HuH-7.5 (cell line): Measurements from ENCODE around the gene IFTAP.

Source experiments
- DNase-seq: peaks from one replicate; pipeline ENCODE4 v3.0.0; 2011; ENCODE audit warnings: low spot score

IFTAP gene

DNA sequence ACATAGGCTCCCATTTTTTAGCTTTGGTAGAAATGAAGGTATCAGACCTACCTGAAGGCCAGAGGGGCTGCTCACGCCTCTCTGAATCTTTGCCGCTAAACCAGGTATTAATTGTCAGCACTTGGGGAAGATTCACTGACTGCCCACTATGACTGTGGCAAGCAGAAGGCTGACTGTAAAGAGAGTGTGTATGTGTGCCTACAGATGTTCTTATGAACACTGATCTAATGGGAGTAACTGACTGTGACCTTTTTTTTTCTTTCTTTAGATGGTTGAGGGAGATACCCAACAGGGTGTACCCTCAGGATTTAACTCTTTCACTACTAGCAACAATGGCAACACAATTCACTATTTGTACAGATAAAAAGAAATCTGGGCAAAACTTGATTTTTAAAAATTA is 3.7 kb downstream of the IFTAP start, which contains the start of gene RAG2:
Gene RAG2, minus strand, starts transcription at position 186 of the 400 bp plus-strand sequence. CDS start 4,068 bp downstream, outside the sequence.
- no peak for DNase-seq

DNA sequence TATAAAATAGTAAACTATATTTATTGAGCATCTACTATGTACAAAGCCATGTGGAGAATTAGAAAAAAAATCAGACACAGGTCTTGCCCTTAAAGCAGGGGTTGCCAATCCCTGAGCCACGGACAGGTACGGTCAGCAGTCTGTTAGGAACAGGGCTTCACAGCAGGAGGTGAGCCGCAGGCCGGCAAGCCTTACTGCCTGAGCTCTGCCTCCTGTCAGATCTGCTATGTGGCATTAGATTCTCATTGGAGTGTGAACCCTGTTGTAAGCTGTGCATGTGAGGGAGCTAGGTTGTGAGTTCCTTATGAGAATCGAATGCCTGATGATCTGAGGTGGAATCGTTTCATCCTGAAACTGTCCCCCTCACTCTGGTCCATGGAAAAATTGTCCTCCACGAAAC is 5.9 kb downstream of the IFTAP start:
- no peak for DNase-seq

DNA sequence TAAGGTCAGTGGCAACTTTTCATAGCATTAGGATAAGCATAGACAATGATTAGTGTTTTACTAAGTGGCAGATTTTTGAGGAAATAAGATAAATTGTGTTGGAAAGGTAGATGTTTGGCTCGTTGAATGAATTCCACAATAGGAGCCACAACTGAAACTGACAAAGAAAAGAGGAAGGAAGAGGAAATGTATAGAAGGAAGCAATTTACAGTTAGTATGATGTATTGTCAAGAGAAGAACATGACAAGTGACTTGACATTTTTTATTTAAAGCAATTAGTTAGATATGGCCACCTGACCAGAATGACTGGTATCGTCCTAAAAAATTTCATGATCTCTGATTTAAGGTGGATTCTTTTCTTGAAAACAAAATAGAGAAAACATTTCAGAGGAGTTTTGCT is 6.9 kb downstream of the IFTAP start:
- no peak for DNase-seq

DNA sequence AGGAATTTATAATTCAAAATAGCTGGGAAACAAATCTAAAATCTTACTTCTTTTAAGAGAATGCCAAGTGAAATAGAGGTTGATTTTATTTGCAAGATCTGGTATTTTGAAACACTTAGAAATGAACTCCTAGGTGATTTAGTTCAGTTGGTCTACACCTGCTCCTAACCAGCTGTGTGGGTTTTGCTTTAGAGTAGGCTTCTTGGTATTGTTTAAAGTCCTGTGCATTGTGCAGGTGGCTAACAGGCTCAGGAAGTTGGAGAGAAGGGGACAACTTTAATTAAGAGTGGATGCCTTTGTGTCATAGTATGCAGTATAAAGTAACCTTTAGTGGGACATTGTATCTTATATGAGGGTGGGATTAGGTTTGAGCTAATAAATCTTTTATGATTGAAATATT is 7.8 kb downstream of the IFTAP start:
- DNase-seq, result no peak

DNA sequence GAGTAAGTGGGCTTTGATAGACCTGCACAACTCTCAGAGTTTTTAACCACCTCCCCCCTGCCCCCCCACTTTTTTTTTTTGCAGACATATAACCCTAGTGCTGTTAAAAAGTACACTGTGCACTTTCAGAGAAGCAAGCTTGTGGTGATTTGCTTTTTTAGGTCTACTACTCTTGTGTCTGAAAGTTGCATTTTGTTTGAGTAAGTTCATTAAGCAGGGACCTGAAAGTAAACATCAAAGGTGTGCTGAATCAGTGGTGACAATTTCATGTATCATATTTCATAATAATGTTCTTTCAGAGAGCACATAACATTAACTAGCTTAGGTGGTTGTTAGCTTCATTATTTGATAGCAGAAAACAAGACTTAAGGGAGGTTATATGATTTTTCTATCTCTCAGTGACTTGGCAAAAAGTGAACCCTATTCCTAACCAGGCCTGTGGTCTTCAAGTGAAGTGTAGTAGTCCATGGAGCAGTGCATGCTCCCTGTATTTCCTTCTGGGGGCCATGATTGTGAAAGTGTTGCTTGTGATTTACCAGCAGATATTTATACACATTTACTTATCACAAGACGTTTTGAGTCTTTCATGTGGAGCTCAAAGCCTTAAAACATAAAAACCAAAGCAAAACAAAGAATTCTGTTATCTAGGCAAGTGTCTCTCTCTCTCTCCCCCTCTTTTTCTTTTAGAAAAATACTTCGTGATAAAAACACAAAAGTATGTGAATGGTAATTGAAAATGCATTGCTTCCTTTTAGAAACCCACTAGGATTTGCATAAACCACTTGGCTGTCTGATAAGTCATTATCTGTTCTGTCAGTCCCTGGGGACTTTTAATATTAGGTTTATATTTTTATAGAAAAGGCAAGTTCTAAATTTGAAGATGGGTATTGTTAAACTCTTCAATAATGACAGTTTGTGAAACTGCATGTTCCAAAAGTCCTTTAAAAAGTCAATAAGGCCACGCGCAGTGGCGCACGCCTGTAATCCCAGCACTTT is 11.2 kb downstream of the IFTAP start:
- DNase-seq, result no peak

DNA sequence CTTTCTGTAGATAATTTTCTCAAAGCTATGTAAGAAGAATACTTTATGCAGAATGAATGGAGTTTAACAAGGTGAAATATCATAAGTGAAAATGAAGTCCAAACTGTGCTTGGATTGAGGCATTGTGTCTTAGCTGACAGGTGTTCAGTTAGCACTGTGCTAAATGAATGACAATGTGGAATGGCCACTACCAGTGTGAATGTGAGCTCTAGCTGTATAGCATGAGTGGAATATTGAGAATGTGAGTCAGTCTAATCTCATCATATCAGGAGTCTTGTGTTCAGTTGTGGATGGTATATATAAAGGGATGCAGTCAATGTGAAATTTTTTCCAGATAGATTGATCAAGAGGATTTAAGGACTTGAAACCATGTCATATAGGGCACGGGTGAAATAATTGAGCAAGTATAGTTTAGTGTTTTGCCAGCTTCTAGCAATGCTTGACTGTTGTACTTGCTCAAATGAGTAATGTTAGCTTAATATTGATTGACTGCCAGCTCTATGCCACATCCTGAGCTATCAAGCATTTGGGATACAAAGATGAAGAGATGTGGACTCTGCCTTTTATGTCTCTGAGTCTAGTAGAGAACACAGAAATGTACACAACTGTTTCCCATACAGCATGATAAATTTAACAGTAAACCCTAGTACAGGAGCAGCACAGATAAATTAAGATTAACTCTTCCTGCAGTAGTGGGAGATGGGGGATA is 14.3 kb downstream of the IFTAP start:
- DNase-seq, result no peak

DNA sequence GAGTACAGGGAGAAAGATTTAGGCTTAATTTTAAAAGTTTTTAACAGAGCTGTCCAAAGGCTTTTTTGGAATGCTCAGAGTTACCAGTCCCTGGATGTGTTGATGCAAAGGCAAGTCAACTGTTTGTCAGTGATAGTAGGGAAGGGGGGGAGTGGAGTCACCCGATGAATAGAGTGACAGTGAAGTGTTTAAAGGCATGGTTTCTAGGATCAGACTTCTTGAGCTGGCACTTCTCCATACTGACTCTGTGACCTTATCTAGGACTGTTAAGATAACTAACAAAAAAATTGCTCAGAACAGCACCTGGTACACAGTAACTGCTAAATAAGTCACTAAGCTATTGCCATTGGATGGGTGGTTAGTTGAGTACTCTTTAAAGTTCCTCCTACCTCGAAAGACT is 15.1 kb downstream of the IFTAP start:
- no peak for DNase-seq

DNA sequence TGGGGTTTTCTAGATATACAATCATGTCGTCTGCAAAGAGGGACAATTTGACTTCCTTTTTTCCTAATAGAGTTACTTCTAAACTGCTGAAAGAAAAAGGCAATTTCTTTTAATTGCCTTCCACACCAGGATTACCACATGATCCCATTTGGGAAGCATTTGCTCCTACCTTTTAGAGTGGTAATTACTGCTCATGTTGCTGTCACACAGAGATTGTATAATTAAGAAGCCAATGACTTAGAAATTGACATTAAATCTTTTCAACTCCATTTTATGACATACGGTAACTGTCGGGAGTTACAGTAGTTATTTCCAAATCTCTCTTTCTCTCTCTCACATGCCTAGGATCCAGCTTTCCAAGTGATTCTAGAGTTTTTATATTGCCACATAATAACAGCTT is 21.5 kb downstream of the IFTAP start:
- DNase-seq, result no peak

DNA sequence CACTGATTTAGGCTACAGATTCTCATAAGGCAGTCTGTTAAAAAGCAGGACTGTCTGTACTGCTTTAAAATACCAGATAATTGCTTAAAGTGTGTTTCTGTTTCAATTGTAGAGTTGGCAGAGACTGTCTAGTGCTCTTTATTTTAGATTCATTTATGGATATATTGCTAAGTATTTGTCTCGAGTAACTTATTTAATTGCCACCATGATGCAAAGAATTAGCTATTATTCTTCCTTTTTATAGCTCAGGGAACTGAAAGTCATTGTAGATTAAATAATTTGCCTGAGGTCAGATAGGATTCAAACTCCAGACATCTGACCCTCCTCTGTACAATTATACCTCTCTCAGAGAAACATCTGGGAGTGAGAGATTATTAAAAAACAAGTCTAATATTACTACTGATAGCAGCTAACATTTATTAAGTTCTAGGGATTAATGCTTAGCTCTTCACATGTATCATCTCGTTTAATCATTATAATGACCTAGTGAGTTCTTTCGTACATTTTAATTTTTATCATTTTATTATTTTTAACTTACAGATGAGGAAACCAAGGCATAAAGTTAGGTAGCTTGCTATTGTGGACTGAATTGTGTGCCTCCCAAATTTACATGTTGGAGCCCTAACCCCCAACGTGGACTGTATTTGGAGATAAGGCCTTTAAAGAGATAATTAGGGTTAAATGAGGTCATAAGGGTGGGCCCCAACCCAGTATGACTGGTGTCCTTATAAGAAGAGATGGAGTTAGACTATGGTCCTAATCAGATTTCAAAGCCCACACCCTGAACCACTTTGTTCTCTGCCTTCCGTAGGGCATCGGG is 23.5 kb downstream of the IFTAP start:
- DNase-seq, result no peak

DNA sequence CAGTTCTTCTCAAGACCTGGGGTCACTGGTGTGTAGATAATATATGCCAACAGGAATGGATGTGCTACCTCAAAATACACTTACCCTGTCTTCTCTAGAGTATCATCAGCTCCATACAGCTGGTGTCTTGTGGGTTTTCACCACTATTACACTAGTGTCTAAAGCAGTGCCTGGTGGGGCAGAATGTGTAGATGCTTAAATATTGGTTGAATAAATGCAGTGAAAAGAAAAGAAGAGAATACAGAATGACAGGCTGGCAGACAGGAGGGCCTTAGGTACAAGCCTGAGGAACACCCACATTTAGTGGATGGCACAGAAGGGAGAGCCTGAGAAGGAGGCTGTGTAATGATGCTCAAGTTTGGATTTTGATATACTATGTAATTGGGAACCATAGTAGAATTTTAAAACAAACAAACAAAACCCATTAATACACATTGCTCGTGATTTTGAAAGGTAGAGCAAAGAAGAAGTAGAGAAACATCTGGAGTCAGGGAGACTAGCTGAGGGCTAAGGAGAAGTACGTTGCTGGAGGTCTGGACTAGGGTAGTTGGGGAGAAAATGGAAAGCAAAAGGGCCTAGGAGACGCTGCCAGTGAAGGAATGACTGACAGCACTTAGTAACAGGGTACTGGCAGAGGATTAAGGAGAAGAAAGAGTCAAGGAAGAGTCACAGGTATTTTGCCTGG is 24.2 kb downstream of the IFTAP start:
- no peak for DNase-seq

DNA sequence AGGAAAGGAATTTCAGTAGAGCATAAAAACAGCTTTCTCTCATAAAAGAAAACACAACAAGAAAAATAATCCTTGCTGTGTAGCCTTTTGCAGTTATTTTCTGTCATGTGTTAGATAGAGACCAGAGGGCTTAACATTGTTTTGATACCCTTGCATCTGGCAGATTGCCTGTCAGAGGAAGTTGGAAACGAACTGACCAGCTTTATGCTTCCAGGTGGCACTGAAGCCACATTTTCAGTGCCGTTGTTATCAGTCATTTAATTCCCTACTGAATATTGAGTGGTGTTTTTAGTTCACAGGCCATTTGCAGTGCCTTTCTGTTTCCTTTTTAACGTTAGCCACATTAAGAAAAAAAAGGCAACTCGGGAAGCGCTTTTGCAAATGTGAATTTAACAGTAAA is 25.2 kb downstream of the IFTAP start:
- DNase-seq, result no peak

DNA sequence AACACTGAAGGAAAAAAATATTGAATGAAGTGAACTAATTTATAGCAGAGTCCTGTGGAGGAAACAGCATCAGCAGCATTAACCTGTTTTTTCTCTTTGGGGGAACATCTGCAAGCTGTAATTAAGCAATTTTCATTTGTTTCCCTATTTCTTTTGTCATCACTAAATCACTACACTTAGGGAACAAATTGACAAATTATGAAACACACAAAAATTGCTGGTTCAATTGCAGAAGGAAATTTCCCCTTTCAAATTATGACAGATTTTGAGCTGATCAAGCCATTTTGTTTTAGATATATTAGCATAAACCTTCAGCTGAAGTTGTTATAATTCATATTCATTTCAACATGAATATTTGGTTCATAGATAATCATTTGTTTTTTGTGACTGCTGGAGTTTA is 25.9 kb downstream of the IFTAP start:
- DNase-seq, result no peak

DNA sequence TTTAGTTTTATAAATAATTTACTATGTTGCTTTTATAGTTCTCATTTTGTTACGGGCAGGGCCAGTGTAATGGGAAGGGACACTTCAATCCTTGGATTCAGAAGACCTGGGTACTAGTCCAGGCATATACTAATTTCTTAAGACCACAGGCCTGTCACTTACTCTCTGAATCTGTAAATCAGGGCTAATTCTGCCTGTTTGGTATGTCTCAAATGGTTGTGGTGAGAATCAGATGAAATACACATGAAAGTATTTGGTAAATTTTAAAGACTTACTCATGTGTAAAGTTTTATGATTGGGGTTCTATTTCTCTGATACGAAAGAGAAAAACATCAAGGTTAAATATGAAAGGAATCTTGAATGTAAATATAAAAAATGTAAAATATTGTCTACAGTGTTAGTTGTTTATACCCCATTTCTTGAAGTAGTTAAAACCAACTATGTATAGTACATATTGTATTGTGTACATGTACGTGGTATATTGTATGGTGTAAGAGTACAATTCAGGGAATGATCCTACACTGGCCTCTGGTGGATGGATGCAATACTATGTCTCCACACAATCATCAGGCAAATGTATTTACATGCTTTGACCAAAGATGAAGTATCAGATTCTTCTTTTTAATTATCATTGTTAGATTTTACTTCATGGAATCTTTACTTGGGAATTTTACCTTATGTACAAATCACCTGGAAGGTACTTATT is 28.3 kb downstream of the IFTAP start:
- DNase-seq, result no peak

DNA sequence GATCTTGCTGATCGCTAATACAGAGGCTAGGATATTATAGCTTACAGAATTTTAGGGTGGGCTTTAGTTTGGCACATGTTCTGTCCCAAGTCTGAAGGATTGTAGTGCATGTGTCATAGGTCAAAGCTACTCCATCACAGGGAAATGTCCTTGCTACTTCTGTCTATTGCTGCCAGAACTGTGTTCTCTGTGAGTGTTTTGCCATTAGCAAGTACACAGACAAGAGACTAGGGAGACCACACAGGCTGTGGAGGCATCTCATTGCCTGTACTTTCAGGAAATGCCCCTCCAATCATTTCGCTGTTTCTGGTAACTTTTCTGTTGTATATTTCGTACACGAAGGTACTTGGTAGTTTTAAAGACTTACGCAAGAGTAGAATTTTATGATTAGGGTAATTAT is 29.2 kb downstream of the IFTAP start:
- no peak for DNase-seq

DNA sequence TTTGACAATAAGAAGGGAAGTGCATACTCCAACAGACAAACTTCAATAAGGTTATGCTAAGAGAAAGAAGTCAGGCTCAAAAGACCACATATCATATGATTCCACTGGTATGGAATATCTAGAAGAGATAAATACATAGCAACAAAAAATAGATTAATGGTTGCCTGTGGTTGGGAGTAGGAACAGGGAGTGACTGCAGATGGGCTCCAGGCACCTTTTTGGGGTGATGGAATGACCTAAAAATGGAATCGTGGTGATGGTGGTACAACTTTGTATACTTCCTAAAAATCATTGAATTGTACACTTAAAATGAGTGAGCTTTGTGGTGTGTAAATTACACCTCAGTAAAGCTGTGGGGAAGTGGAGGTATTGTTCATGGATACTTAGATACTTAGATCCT is 32.7 kb downstream of the IFTAP start:
- DNase-seq, result no peak

DNA sequence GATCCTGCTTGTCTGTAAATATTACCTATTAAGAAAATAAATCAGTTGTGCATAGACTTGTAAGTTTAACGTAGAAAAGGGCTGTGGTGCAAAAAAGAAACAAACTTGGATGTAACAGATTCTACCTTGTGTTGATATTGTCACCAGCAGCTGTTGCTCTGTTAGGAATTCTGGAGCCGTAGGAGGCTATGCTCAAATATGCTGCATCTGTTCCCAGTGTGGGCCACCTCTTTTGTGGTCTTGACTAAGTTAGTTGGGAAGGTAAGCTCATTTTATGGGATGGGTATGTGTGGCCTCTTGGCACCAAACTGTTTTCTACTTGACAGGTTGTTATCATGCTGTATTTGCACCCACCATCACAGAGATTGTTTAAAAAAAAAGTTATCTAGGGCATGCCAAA is 33.2 kb downstream of the IFTAP start:
- no peak for DNase-seq

DNA sequence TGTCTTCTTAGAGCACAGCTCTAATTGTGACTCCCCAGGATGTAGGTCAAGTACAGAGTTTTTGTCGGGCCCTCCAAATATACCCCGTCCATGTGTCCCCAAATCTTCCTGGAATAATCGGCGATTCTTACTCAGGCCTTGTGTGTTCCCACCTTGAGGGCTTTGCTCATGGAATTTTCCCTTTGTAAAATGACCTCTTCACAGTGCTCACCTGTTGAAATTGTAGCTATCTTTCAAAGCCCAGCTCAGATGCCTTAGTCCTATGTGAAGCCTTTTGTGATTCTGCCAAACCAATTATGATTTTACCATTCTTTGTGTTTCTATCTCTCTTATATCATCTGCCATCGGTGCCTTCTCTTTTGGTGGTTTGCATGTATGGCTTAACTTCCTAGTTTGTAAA is 33.8 kb downstream of the IFTAP start:
- DNase-seq, result no peak

DNA sequence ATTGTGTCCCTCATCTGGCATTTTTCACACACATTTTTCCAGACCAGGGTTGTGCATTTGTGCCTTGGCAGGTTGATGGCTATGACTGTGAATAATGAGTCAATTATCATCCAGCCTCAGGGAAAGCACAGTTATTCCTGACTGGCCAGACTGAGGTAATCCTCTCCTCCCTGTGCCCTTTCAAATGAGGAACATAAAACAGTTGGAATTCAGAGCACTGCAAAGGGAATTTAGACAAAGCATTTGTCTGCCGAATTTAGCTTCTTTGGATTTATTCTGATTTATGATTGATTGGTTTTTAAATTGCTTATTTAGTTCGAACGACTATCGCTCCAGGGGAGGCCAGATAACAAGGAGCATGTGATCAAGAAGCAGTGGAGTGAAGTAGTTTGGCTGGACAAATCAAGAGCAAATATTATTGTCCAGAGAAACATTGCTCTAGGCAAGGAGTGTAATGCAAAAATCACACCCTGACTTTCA is 34.5 kb downstream of the IFTAP start:
- DNase-seq, result no peak

DNA sequence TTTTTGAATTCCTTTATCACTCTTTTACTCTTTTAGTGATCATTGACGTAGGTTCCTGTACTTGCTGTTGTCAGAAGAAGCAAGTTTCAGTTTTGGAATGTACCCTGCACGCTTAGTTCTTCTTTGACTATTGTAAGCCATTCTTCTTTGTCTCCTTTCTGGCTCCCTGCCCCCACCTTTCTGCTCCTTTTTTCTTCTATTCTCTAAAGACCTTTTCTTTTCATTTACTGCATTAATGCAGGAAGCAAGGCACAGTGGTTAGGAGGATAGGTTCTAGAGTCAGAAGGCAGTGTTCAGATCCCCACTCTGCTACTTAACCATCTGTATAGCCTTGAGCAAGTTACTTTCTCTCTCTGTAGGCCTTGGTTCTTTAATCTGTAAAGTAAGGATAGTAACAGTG is 37.5 kb downstream of the IFTAP start:
- no peak for DNase-seq

DNA sequence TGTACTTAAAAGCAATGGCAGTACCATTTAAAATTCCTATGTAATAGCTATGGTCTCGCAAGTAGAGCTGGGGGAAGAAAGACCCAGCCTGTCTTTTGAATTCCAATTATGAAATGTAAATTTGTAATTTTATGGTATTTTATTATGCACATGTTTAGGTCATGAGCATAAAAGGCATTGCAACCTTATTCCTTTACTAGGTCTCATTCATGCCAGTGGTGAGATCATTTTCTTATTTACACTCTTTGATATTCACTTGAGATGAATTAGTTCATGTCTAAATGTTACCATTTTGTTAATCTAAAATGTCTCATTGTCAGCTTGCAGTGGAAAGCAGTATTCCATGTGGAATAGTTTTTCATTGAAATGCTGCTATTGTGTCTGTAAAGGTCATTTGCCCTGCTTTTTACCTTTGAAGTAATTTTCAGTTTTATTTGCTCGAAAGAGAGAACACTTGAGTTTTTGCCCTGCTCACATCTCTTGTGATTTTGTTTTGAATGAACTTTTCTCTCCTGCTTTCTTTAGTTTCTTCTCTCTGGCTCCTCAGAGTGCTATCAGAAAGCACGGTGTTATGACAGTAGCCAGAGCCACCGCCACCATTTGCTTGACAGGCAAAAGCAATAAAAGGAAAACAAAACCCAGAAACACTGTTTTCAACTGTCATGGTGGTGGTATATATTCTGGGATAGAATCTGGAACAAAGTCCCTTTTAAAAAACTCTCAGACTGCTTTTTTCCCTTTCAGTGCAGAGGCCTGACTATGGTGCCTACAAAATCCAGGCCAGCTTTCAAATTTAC is 41.0 kb downstream of the IFTAP start:
- DNase-seq, result no peak
